NCI-H128 (cell line): Measurements from ENCODE around the gene TGFB1.
"Not testable (repeated sequence)": the region's sequence is repeated elsewhere in the genome, so short reads cannot be mapped to it uniquely, and the experiment has no call there.

Experiments used
- DNase-seq: peaks from one replicate; lab custom pipeline; 2025; ENCODE audit not compliant: unreplicated experiment; lab: John Stamatoyannopoulos, UW

Gene TGFB1

GRCh38 chr19:41346916-41347315, 6.8 kb downstream of the TGFB1 start:
- DNase-seq: not testable (repeated sequence)

DNA sequence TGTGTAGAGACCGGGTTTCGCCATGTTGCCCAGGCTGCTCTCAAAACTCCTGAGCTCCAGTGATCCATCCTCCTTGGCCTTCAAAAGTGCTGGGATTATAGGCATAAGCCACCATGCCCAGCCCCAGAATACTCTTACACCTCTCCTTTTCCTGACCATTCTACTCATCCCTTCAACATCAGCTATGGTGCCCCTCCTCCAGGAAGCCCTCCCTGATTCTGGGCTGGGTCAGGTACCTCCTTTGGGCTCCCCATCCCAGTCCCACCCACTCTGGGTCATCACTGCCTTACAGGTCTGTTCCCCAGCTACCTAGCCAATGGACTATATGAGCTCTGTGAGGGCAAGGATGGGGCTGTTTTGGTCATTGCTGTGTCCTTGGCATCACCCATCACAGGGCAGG, 9.6 kb downstream of the TGFB1 start:
- no peak for DNase-seq

- DNase-seq: no peak
These were observed 11.8 kb downstream of the TGFB1 start for GRCh38 chr19:41341669-41342490.

- no peak for DNase-seq
These were observed 13.8 kb downstream of the TGFB1 start for GRCh38 chr19:41339936-41340335.

- no peak for DNase-seq
These were observed 18.3 kb downstream of the TGFB1 start for GRCh38 chr19:41335467-41335866.

GRCh38 chr19:41334793-41335192, 18.9 kb downstream of the TGFB1 start:
- no peak for DNase-seq

GRCh38 chr19:41332468-41332867, 21.3 kb downstream of the TGFB1 start:
- DNase-seq: no peak

DNA sequence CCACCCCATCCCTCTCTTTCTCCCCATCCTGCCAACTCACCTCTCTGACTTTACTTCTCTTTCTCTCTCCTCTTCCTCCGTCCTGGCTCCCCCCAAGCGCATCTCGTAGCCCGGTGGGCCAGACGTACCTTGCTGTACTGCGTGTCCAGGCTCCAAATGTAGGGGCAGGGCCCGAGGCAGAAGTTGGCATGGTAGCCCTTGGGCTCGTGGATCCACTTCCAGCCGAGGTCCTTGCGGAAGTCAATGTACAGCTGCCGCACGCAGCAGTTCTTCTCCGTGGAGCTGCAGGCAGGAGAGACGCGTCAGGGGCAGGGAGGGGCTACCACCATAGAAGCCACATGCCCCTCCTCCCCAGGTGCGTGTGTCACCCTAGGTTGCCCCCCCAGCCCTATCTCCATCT, 21.7 kb downstream of the TGFB1 start:
- DNase-seq: no peak

GRCh38 chr19:41330946-41331678, 22.6 kb downstream of the TGFB1 start:
- no peak for DNase-seq

- no peak for DNase-seq
These were observed 23.2 kb downstream of the TGFB1 start for GRCh38 chr19:41330481-41330880.

- no peak for DNase-seq
These were observed 24.9 kb downstream of the TGFB1 start for GRCh38 chr19:41328842-41329225.

- DNase-seq: no peak
These were observed 25.4 kb downstream of the TGFB1 start for GRCh38 chr19:41328157-41328841.

GRCh38 chr19:41327576-41328156, 26.1 kb downstream of the TGFB1 start:
- no peak for DNase-seq

DNA sequence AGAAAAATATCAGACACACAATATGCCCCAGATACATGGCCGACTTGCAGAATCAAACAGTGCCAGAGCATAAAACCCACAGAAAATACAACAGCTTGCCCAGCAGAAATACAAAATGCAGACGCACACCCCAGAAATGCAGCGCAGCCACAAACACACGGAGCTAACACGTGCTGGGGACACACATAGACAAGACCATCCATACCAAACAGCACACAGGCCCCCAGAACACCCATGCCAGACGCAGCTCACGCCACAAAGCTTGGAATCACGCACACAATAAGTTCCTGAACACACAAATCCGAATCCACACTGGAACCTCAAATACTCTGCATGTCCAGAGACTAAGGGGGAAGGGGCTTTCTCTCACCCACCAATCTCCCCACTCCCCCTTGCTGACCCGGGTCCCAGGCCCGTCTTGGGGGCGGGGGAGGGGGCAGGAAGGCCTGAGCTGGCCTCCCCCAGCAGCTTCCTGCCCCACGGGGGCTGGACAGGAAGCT, 26.6 kb downstream of the TGFB1 start:
- no peak for DNase-seq

DNA sequence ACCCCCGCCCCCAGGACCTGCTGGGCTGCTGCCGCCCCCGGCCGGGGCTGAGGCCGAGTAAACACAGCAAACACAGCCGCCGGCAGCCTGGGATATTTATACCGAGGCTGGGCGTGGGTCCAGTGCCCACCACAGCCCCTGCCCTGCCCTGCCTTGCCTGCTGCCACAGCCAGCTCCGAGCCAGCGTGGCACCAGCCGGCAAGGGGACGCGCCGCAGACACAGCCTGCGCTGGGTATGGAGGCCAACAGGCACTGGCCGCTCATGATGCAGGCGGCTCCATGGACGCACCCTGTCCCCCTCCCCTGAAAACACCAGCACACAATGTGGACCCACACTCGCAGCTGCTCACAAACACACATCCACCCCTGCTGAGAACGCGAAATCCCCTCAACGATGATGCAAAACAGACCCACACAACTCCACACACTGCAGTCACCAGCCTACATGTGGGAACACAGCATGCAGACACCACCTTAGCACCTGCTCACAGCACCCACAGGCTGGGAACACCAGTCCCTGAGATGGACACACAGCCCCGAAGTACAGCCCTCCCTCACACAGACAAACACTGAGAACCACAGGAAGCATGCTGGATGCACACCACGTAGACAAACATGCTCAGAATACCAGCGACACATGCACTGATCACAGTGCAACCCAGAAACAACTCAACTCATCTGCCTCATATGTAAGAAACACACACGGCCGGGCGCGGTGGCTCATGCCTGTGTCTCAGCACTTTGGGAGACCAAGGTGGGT, 27.6 kb downstream of the TGFB1 start:
- DNase-seq: no peak

DNA sequence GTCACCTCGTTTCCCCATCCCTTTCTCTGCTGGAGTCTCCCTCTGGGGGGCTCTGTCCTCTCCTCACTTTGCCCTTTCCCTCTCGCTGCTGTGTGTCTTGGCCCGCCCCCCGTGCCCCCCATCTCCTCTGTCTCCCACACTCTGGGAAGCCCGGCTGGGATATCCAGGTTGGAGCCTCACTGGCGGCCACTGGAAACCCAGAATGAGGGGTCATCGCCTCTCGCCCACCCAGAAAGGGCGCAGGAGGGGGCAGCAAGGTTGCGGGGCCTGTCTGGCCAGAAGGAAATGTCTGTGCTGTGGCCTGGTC, 28.1 kb downstream of the TGFB1 start:
- DNase-seq: no peak

DNA sequence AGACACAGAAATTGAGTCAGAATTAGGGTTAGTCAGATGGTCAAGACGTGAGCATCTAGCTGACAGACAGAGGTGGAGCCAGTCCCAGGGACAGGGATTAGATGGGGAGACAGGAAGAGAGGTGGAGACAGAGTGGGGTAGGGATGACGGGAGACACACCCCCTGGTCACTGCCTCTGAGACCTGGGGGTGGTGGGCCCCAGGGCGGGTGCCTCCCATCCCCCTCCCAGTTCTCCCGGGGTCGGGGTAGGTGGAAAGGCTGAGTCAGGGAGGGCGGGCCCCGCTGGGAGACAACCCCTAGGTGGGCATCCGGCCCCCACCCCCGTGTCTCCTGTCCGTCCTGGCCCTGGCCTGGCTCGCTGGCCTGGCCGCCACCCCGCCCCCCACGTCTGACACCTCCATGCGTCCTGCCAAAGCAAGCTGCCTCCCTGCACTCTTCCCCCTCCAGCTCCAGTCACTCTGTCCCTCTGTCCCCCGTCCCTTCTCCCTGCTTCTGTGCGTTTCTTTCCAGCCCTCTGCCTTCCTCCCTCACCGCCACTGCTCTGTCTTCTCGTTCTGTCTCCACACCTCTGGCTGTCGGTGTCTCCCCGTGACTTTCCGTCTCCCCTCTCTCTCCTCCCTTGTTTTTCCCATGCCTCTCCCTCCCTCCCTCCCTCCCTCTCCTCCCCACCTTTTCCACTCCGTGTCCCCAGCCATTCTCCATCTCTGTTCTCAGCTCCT, 28.6 kb downstream of the TGFB1 start:
- no peak for DNase-seq

DNA sequence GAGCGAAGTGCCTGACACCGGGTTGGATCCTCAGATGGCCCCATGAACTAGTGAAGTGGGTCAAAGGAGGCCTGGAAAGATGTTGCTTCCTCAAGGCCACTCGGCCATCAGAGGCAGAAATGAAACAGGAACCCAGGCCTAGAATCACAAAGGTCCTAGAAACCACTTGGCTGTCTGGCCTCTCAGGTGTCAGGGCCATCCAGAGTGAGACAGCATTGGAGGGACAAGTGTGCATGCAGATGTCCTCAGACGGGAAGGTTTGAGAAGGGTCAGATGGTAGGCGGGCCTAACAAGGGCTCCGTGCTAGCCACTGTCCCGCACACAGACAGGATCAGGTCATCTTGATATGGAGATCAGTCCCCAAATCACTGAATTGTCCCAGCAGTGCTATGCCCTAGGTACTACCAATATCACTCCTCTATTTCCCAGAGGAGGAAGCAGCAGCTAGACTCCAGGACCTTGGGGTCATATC, 29.5 kb downstream of the TGFB1 start:
- DNase-seq: no peak

DNA sequence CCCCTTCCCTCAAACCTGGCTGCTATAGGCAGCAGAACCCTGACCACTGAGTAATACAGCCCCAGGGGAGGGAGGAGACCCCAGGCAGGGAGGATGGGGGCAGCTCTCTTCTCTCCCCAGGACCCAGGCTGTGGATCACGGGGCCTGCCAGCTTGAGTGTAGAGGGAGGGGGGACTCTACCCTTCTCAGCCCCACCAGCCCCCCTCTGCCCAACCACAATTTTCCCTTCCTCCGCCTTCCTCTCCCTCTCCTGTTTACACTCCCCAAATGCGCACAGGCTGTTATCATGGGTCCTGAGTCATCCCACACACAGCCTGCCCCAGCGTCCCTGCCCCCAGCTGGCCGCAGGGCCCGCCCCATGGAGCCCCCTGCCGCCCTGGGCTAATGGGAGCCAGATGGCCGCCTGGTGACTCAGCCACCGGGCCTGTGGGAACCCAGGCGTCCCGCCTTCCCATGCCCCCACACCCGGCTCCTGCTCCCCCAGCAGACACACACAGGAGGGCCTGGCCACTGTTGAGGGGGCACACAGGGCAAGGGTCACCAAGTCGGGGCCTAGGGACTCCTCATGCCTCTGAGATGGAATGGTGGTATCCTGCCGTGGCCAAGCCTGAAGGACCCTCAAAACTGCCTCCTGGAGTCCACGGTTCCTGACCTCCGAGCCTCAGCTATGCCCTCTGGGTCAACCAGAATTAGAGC, 30.1 kb downstream of the TGFB1 start:
- no peak for DNase-seq
